K562 (cell line): ENCODE measurements around the gene ZCCHC17. TPM values are rescaled to one million over a fixed set of nuclear protein-coding genes. Genes with fewer than 3 reads are reported as not detected.
"Not testable (repeated sequence)": the region's sequence is repeated elsewhere in the genome, so short reads cannot be mapped to it uniquely, and the experiment has no call there.

Source experiments
- ATAC-seq: fragments of 200-7000 bp; cut with Tn5 transposase; 3 replicates; pipeline ENCODE4 v1.9.1; 2020; ENCODE audit warnings: moderate library complexity
- BruUV-seq: library from RNA; stranded (reverse); fragments of 400-500 nt; replicated peaks from 2 replicates; lab custom pipeline; 2021; lab: Mats Ljungman, UMichigan
- CTCF ChIA-PET: fragments of 300-600 bp; formaldehyde crosslinking; extraction: SDS; loops from one replicate; lab custom pipeline; 2021; ENCODE audit warnings: low intra/inter-chr PET ratio; lab: Yijun Ruan, JAX
- POLR2A ChIA-PET: fragments of 300-600, 350-650 bp; sonication (Branson Sonifier 250); formaldehyde crosslinking; extraction: SDS; loops from one replicate; lab custom pipeline; 2021; ENCODE audit warnings: antibody characterized with exemption, inconsistent platforms; lab: Yijun Ruan, JAX
- DNase-seq, 4 experiments: peaks; one replicate each; pipeline versions ENCODE4 v3.0.0 to v3.0.0-alpha.2; 2011 to 2018; ENCODE audit warnings: low spot score in 3 of 4, mixed read lengths in 3 of 4; ENCODE audit errors: extremely low read depth in 1 of 4
- FAIRE-seq: peaks from 2 replicates; lab custom pipeline; 2011; peaks lifted over from hg19 to GRCh38; lab: Jason Lieb, UNC
- H2AFZ ChIP-seq: 2 replicates; pipeline ENCODE4 v1.6.0; 2011; ENCODE audit warnings: low read depth, low read length, control low read depth, inconsistent platforms
- H3K27ac ChIP-seq: fragments of 200-600 bp; 3 replicates; pipeline ENCODE4 v1.8.0; 2011; ENCODE audit warnings: low read depth, mild to moderate bottlenecking, control low read depth, inconsistent platforms, low read length, moderate library complexity, mixed read lengths; ENCODE audit errors: extremely low read depth
- H3K27me3 ChIP-seq, 2 experiments: fragments of 300-600 bp in 1 of 2; 2 replicates in 1 of 2; 3 replicates in 1 of 2; pipeline versions ENCODE4 v1.6.0 to v1.8.0; 2011; ENCODE audit warnings: inconsistent platforms in 2 of 2, low read length in 2 of 2, mild to moderate bottlenecking in 1 of 2, mixed read lengths in 1 of 2, moderate library complexity in 1 of 2; ENCODE audit not compliant: control insufficient read depth in 2 of 2, insufficient read depth in 2 of 2
- H3K36me3 ChIP-seq: fragments of 300-600 bp; 3 replicates; pipeline ENCODE4 v1.8.0; 2011; ENCODE audit warnings: mild to moderate bottlenecking, low read length, inconsistent platforms; ENCODE audit not compliant: control insufficient read depth, insufficient read depth
- H3K4me1 ChIP-seq, 2 experiments: fragments of 200-600 bp in 1 of 2; replicated peaks in 1 of 2; 2 replicates in 1 of 2; 3 replicates in 1 of 2; pipeline versions ENCODE4 v1.5.1 to v1.8.0; 2011; ENCODE audit warnings: inconsistent platforms in 2 of 2, low read length in 2 of 2, mild to moderate bottlenecking in 1 of 2, mixed read lengths in 1 of 2, moderate library complexity in 1 of 2; ENCODE audit not compliant: control insufficient read depth in 2 of 2, insufficient read depth in 2 of 2
- H3K4me2 ChIP-seq: 2 replicates; pipeline ENCODE4 v1.6.1; 2011; ENCODE audit warnings: low read length, control low read depth, inconsistent platforms, mixed read lengths; ENCODE audit not compliant: insufficient read depth
- H3K4me3 ChIP-seq: fragments of 200-600 bp; sonication (generic), shearing (Covaris generic); 2 replicates; pipeline ENCODE4 v1.5.1; 2016; ENCODE audit warnings: control low read depth, inconsistent platforms
- H3K79me2 ChIP-seq: fragments of 200-600 bp; 3 replicates; pipeline ENCODE4 v1.8.0; 2011; ENCODE audit warnings: low read length, inconsistent platforms; ENCODE audit not compliant: control insufficient read depth, insufficient read depth
- H3K9ac ChIP-seq, 2 experiments: 2 replicates each; pipeline versions ENCODE4 v1.6.0 to v1.6.1; 2011; ENCODE audit warnings: low read depth in 2 of 2, low read length in 2 of 2, control low read depth in 1 of 2, inconsistent platforms in 1 of 2, mild to moderate bottlenecking in 1 of 2, mixed read lengths in 1 of 2; ENCODE audit not compliant: insufficient read depth in 1 of 2
- H3K9me1 ChIP-seq: one replicate; pipeline ENCODE4 v1.6.0; 2011; ENCODE audit warnings: inconsistent platforms, mild to moderate bottlenecking, low read length, moderate library complexity; ENCODE audit not compliant: control insufficient read depth, insufficient read depth
- H3K9me3 ChIP-seq: replicated peaks from 2 replicates; pipeline ENCODE4 v1.5.1; 2011; ENCODE audit warnings: low read depth, low read length, inconsistent platforms; ENCODE audit not compliant: control insufficient read depth, insufficient read depth
- H4K20me1 ChIP-seq: replicated peaks from 2 replicates; pipeline ENCODE4 v1.6.1; 2011; ENCODE audit warnings: low read length, inconsistent platforms, mixed read lengths; ENCODE audit not compliant: control insufficient read depth, insufficient read depth
- ARNT ChIP-seq, 2 experiments: fragments of 450-650 bp; IDR thresholded peaks; 2 replicates each; pipeline ENCODE4 v1.6.1; 2016; ENCODE audit warnings: mild to moderate bottlenecking in 1 of 2
- DACH1 ChIP-seq: fragments of 450-650 bp; IDR thresholded peaks from 2 replicates; pipeline ENCODE4 v1.6.1; 2018; ENCODE audit not compliant: partially characterized antibody
- GATA2 ChIP-seq: sonication (generic); formaldehyde crosslinking; IDR thresholded peaks from 2 replicates; pipeline ENCODE4 v1.4.0; 2020; ENCODE audit warnings: mild to moderate bottlenecking, missing genetic modification reagents
- GATAD2A ChIP-seq: fragments of 450-650 bp; IDR thresholded peaks from 2 replicates; pipeline ENCODE4 v1.6.1; 2017
- GATAD2B ChIP-seq: fragments of 450-650 bp; IDR thresholded peaks from 2 replicates; pipeline ENCODE4 v1.6.1; 2017; ENCODE audit warnings: mild to moderate bottlenecking, borderline replicate concordance
- LCOR ChIP-seq: sonication (generic); formaldehyde crosslinking; IDR thresholded peaks from 2 replicates; pipeline ENCODE4 v1.8.0; 2022; ENCODE audit warnings: mild to moderate bottlenecking, missing genetic modification reagents
- MCM7 ChIP-seq, 2 experiments: fragments of 450-650 bp; IDR thresholded peaks; 2 replicates each; pipeline ENCODE4 v1.6.1; 2016 to 2018
- MTA1 ChIP-seq: fragments of 450-650 bp; IDR thresholded peaks from 2 replicates; pipeline ENCODE4 v1.6.1; 2017; ENCODE audit warnings: borderline replicate concordance
- POLR2A ChIP-seq: fragments of 450-650 bp; conservative IDR thresholded peaks from 2 replicates; pipeline ENCODE4 v1.6.1; 2016
- WGBS: fragments of 100-300 bp; shearing (Covaris generic); methylation state at CpG from one replicate; pipeline ENCODE4 v1.1.6; 2016; ENCODE audit warnings: low coverage, mixed read lengths; ENCODE audit not compliant: insufficient coverage; ENCODE audit errors: missing lambda C conversion rate; 5-methylcytosine and 5-hydroxymethylcytosine counted together
- in situ Hi-C: fragments of 300-500 bp; cut with MboI; formaldehyde crosslinking; loops from 4 replicates; pipeline ENCODE4 v1.15.0; 2018; ENCODE audit warnings: inconsistent platforms, mixed read lengths
- intact Hi-C: fragments of 100-400 bp; cut with micrococcal nuclease; formaldehyde crosslinking; loops from 2 replicates; pipeline ENCODE4 v1.14.2; 2022
- polyA plus RNA-seq, 8 experiments: library from polyadenylated mRNA; depleted of rRNA in 4 of 8; stranded (reverse) in 5 of 8; unstranded in 3 of 8; fragments of >200 nt; fragmentation: Nextera tagmentation in 2 of 8; fragmentation: Illumina TruSeq in 1 of 8; extraction: Ambion mirVana in 2 of 8; extraction: Trizol in 1 of 8; gene quantifications; 2 replicates each; pipeline versions ENCODE4 v1.2.1 to v1.2.3, GENCODE V29; 2011 to 2014; ENCODE audit warnings: inconsistent platforms in 1 of 8, missing spikeins in 1 of 8
- total RNA-seq, 7 experiments: library from RNA; depleted of rRNA in 6 of 7; stranded (reverse); fragments of >200 nt in 6 of 7; fragmentation: Illumina TruSeq in 2 of 7; extraction: Trizol in 2 of 7; gene quantifications; 2 replicates each; pipeline versions ENCODE4 v1.2.1 to v1.2.3, GENCODE V29; 2011 to 2021; ENCODE audit warnings: low replicate concordance in 1 of 7
- TF ChIP-seq, protein P1 (sequence below): sonication (generic); formaldehyde crosslinking; IDR thresholded peaks from 2 replicates; pipeline ENCODE4 v1.8.1; 2023; ENCODE audit warnings: missing genetic modification reagents, mild to moderate bottlenecking, borderline replicate concordance
- TF ChIP-seq, protein P2 (sequence below): sonication (generic); formaldehyde crosslinking; IDR thresholded peaks from 2 replicates; pipeline ENCODE4 v1.8.0; 2022; ENCODE audit warnings: mild to moderate bottlenecking, low read depth, missing genetic modification reagents
- TF ChIP-seq, protein P3 (sequence below): fragments of 450-650 bp; IDR thresholded peaks from 2 replicates; pipeline ENCODE4 v1.6.1; 2016; ENCODE audit warnings: antibody characterized with exemption

The ZCCHC17 gene
- total and polyA plus RNA-seq, 9 of the 15 experiments (the other 6 are each of a cell fraction or from before 2014, with no cell fraction given): 46.9 to 150 (median 74.7) TPM

DNA sequence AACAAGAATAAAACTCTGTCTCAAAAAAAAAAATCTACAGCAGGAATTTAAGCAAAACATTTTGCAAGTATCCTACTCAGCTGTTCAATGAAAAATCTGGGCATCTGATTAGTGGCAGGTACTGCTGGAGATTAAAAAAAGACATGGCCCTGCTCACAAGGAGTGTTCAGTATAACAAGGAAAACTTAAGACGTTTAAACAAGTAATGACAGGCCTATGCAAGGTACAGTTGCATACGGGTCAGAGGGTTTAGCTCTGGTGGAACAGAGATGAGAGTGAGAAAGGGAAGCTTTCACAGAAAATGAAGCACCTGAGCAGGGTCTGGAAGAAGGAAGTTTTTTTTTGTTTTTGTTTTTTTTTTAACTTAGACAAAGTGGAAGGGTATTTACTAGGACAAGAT is 23.2 kb upstream of the ZCCHC17 start (continued):
- TF ChIP-seq, protein P1, sequence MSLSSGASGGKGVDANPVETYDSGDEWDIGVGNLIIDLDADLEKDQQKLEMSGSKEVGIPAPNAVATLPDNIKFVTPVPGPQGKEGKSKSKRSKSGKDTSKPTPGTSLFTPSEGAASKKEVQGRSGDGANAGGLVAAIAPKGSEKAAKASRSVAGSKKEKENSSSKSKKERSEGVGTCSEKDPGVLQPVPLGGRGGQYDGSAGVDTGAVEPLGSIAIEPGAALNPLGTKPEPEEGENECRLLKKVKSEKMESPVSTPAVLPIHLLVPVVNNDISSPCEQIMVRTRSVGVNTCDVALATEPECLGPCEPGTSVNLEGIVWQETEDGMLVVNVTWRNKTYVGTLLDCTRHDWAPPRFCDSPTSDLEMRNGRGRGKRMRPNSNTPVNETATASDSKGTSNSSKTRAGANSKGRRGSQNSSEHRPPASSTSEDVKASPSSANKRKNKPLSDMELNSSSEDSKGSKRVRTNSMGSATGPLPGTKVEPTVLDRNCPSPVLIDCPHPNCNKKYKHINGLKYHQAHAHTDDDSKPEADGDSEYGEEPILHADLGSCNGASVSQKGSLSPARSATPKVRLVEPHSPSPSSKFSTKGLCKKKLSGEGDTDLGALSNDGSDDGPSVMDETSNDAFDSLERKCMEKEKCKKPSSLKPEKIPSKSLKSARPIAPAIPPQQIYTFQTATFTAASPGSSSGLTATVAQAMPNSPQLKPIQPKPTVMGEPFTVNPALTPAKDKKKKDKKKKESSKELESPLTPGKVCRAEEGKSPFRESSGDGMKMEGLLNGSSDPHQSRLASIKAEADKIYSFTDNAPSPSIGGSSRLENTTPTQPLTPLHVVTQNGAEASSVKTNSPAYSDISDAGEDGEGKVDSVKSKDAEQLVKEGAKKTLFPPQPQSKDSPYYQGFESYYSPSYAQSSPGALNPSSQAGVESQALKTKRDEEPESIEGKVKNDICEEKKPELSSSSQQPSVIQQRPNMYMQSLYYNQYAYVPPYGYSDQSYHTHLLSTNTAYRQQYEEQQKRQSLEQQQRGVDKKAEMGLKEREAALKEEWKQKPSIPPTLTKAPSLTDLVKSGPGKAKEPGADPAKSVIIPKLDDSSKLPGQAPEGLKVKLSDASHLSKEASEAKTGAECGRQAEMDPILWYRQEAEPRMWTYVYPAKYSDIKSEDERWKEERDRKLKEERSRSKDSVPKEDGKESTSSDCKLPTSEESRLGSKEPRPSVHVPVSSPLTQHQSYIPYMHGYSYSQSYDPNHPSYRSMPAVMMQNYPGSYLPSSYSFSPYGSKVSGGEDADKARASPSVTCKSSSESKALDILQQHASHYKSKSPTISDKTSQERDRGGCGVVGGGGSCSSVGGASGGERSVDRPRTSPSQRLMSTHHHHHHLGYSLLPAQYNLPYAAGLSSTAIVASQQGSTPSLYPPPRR: no peak
- TF ChIP-seq, protein P2, sequence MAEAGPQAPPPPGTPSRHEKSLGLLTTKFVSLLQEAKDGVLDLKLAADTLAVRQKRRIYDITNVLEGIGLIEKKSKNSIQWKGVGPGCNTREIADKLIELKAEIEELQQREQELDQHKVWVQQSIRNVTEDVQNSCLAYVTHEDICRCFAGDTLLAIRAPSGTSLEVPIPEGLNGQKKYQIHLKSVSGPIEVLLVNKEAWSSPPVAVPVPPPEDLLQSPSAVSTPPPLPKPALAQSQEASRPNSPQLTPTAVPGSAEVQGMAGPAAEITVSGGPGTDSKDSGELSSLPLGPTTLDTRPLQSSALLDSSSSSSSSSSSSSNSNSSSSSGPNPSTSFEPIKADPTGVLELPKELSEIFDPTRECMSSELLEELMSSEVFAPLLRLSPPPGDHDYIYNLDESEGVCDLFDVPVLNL (CRISPR knock-in tag): no peak

DNA sequence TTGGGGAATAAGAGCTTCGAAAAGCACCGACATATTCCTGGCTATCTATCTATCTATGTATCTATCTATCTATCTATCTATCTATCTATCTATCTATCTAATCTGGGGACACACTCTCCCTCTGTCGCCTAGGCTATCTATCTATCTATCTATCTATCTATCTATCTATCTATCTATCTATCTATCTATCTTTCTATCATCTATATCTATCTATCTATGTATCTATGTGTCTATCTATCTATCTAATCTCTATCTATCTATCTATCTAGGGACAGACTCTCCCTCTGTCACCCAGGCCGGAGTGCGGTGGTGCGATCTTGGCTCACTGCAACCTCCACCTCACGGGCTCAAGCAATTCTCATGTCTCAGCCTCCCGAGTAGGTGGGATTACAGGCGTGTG is 14.4 kb upstream of the ZCCHC17 start:
- H3K27ac ChIP-seq, H3K9me1 ChIP-seq, H3K4me2 ChIP-seq, BruUV-seq, H3K79me2 ChIP-seq, H4K20me1 ChIP-seq, FAIRE-seq, H3K4me3 ChIP-seq, H3K4me1 ChIP-seq, DNase-seq, ATAC-seq, H3K27me3 ChIP-seq, in situ Hi-C loops, intact Hi-C loops, H3K9ac ChIP-seq, CTCF ChIA-PET, H2AFZ ChIP-seq, H3K9me3 ChIP-seq: not testable (repeated sequence)
- WGBS: 95% methylated on average over 9 of the region's 9 CpGs
- TF ChIP-seq GATA2: peak; percentile 70
- TF ChIP-seq MCM7 (IDR thresholded peaks at IDR 0.05): peak in 1 of 2 experiments; percentile 75; a peak in 1 of 4 replicates
- 0 out of 4 replicates have a peak, but pooled peaks of 1 of the 2 experiments have one; percentile 18 for TF ChIP-seq ARNT (IDR thresholded peaks at IDR 0.05)
- TF ChIP-seq GATAD2A: 0 out of 2 replicates have a peak, but pooled peaks have one; percentile 23
- peak; percentile 100 for TF ChIP-seq DACH1
- TF ChIP-seq GATAD2B: peak; percentile 98
- 0 out of 2 replicates have a peak, but pooled peaks have one; percentile 29 for TF ChIP-seq POLR2A
- TF ChIP-seq LCOR (CRISPR knock-in tag): 0 out of 2 replicates have a peak, but pooled peaks have one; percentile 16
- TF ChIP-seq MTA1: peak; percentile 73; the same call in 1 of the 2 replicates
- TF ChIP-seq, protein P3, sequence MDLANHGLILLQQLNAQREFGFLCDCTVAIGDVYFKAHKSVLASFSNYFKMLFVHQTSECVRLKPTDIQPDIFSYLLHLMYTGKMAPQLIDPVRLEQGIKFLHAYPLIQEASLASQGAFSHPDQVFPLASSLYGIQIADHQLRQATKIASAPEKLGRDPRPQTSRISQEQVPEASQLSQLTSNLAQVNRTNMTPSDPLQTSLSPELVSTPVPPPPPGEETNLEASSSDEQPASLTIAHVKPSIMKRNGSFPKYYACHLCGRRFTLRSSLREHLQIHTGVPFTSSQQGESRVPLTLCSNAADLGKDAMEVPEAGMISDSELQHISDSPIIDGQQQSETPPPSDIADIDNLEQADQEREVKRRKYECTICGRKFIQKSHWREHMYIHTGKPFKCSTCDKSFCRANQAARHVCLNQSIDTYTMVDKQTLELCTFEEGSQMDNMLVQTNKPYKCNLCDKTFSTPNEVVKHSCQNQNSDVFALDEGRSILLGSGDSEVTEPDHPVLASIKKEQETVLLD: peak; percentile 91
- peaks cover 94% of the 10 kb centered on the region for H3K36me3 ChIP-seq
- POLR2A ChIA-PET: interaction anchor here (1.2 to 2.9 kb wide), 3 partner anchors 10 to 14 kb away, joined by 4 to 16 read pairs (median 15); partner anchors contain the start of genes SNRNP40 and ZCCHC17
